Common myeloid progenitor, CD34-positive (primary cell): ENCODE results near the gene SPOP.
A peak's percentile ranks its signal among the peaks of the same experiment; 100 is the strongest.

Experiments used
- CTCF ChIA-PET: fragments of 350-600 bp; sonication (Branson Sonifier 250); formaldehyde crosslinking; loops from one replicate; lab custom pipeline; 2021; ENCODE audit warnings: antibody characterized with exemption; lab: Charles Lee
- POLR2A ChIA-PET: fragments of 350-600 bp; sonication (Branson Sonifier 250); formaldehyde crosslinking; loops from one replicate; lab custom pipeline; 2021; ENCODE audit warnings: antibody characterized with exemption; lab: Charles Lee
- DNase-seq, 3 donors: peaks; one replicate each; pipeline versions ENCODE4 v3.0.0 to v3.0.0-alpha.2; 2013
- H3K27ac ChIP-seq, 2 experiments: 1 replicate in 1 of 2; 2 replicates in 1 of 2; pipeline ENCODE4 v1.7.0; 2013; ENCODE audit warnings: inconsistent platforms in 2 of 2, low read length in 2 of 2, mild to moderate bottlenecking in 2 of 2, low read depth in 1 of 2, moderate library complexity in 1 of 2; ENCODE audit not compliant: severe bottlenecking in 2 of 2, insufficient read depth in 1 of 2, poor library complexity in 1 of 2
- H3K27me3 ChIP-seq, 5 experiments: replicated peaks in 2 of 5; 1 replicate in 3 of 5; 2 replicates in 2 of 5; pipeline versions ENCODE4 v1.6.1 to v1.7.0; 2013; ENCODE audit warnings: low read length in 4 of 5, mild to moderate bottlenecking in 2 of 5, moderate library complexity in 2 of 5, inconsistent platforms in 1 of 5; ENCODE audit not compliant: insufficient read depth in 5 of 5, control insufficient read depth in 4 of 5
- H3K36me3 ChIP-seq, 4 experiments: 1 replicate in 2 of 4; 2 replicates in 2 of 4; pipeline versions ENCODE4 v1.6.1 to v1.7.0; 2013; ENCODE audit warnings: low read length in 3 of 4, control low read depth in 1 of 4, mild to moderate bottlenecking in 1 of 4; ENCODE audit not compliant: control insufficient read depth in 4 of 4, insufficient read depth in 4 of 4
- H3K4me1 ChIP-seq, 4 experiments: 1 replicate in 3 of 4; 2 replicates in 1 of 4; pipeline versions ENCODE4 v1.6.1 to v1.7.1; 2013; ENCODE audit warnings: low read length in 3 of 4, mild to moderate bottlenecking in 3 of 4, control low read depth in 1 of 4, inconsistent platforms in 1 of 4, moderate library complexity in 1 of 4; ENCODE audit not compliant: control insufficient read depth in 4 of 4, insufficient read depth in 4 of 4; ENCODE audit errors: control extremely low read depth in 1 of 4
- H3K4me3 ChIP-seq, 7 experiments: 1 replicate in 4 of 7; 2 replicates in 3 of 7; pipeline versions ENCODE4 v1.5.1 to v1.7.0; 2013; ENCODE audit warnings: mild to moderate bottlenecking in 7 of 7, low read length in 6 of 7, moderate library complexity in 6 of 7, inconsistent platforms in 2 of 7, low read depth in 2 of 7, control low read depth in 1 of 7; ENCODE audit not compliant: insufficient read depth in 4 of 7, control insufficient read depth in 1 of 7; ENCODE audit errors: extremely low read depth in 1 of 7
- H3K9me3 ChIP-seq, 5 experiments: 1 replicate in 4 of 5; 2 replicates in 1 of 5; pipeline versions ENCODE4 v1.6.1 to v1.7.1; 2013; ENCODE audit warnings: low read length in 4 of 5, mild to moderate bottlenecking in 2 of 5, inconsistent platforms in 1 of 5, low read depth in 1 of 5, moderate library complexity in 1 of 5; ENCODE audit not compliant: control insufficient read depth in 4 of 5, insufficient read depth in 2 of 5; ENCODE audit errors: control extremely low read depth in 1 of 5
- WGBS: methylation state at CpG from one replicate; pipeline ENCODE4 v1.1.5; 2013; ENCODE audit not compliant: insufficient coverage; 5-methylcytosine and 5-hydroxymethylcytosine counted together

Gene SPOP

GRCh38 chr17:49616086-49616485, 61.8 kb downstream of the SPOP start:
- 86% methylated on average over 2 of the region's 3 CpGs for WGBS
- no peaks in the 10 kb centered on the region for H3K27me3 ChIP-seq
- peak in 1 of 3 donors; percentile 9 for DNase-seq
- H3K4me3 ChIP-seq = no peak overlapping the region
- no peaks in the 10 kb centered on the region for H3K9me3 ChIP-seq
- CTCF ChIA-PET = interaction anchor here (1.2 to 3.0 kb wide), 5 partner anchors 12 to 80 kb away, joined by 3 to 17 read pairs (median 6); no protein-coding TSS in a partner anchor
- peaks cover 0 to 7% (median 2%) of the 10 kb centered on the region in 4 experiments for H3K4me1 ChIP-seq
- POLR2A ChIA-PET = no interaction called here
- H3K27ac ChIP-seq = no peak overlapping the region
- H3K36me3 ChIP-seq = peaks cover 27 to 71% (median 51%) of the 10 kb centered on the region in 4 experiments

- Histone ChIP-seq H3K27ac (no peak overlapping the region), H3K4me3 (no peak overlapping the region), H3K4me1 (peaks cover 0 to 4% (median 2%) of the 10 kb centered on the region in 4 experiments), H3K9me3 (no peaks in the 10 kb centered on the region), H3K36me3 (peaks cover 28 to 71% (median 49%) of the 10 kb centered on the region in 4 experiments), H3K27me3 (no peaks in the 10 kb centered on the region)
- CTCF ChIA-PET = interaction anchor here (0.6 to 1.9 kb wide), 7 partner anchors 12 to 964 kb away, joined by 3 to 7 read pairs (median 4); no protein-coding TSS in a partner anchor
- no peak for DNase-seq
- WGBS = no CpG with 5 or more reads among the region's 1 CpG
- POLR2A ChIA-PET = interaction anchor here (0.5 to 1.2 kb wide), 2 partner anchors 52 to 88 kb away, joined by 3 read pairs; no protein-coding TSS in a partner anchor
These were observed 64.6 kb downstream of the SPOP start for GRCh38 chr17:49613182-49613800.

GRCh38 chr17:49612726-49613125, 65.2 kb downstream of the SPOP start:
- CTCF ChIA-PET = interaction anchor here (0.6 to 1.9 kb wide), 4 partner anchors 15 to 964 kb away, joined by 3 to 6 read pairs (median 4); no protein-coding TSS in a partner anchor
- no peak overlapping the region for H3K27ac ChIP-seq
- no peaks in the 10 kb centered on the region for H3K9me3 ChIP-seq
- peaks cover 0 to 3% (median 0%) of the 10 kb centered on the region in 4 experiments for H3K4me1 ChIP-seq
- POLR2A ChIA-PET = no interaction called here
- H3K27me3 ChIP-seq = no peaks in the 10 kb centered on the region
- H3K4me3 ChIP-seq = no peak overlapping the region
- DNase-seq = no peak
- WGBS = no CpG with 5 or more reads among the region's 1 CpG
- H3K36me3 ChIP-seq = peaks cover 30 to 71% (median 50%) of the 10 kb centered on the region in 4 experiments

GRCh38 chr17:49610883-49611584, 66.9 kb downstream of the SPOP start:
- Histone ChIP-seq H3K27ac (no peak overlapping the region), H3K9me3 (no peaks in the 10 kb centered on the region), H3K4me1 (no peaks in the 10 kb centered on the region), H3K36me3 (peaks cover 37 to 74% (median 48%) of the 10 kb centered on the region in 4 experiments), H3K4me3 (no peak overlapping the region), H3K27me3 (no peaks in the 10 kb centered on the region)
- DNase-seq = no peak
- CTCF ChIA-PET = interaction anchor here (1.0 to 1.2 kb wide), 2 partner anchors 10 to 17 kb away, joined by 4 read pairs; no protein-coding TSS in a partner anchor
- POLR2A ChIA-PET = no interaction called here
- 93% methylated on average over 4 of the region's 5 CpGs for WGBS

- ChIA-PET CTCF (interaction anchor here (3.6 kb wide), 1 partner anchor 11 kb away, joined by 17 read pairs; no protein-coding TSS in a partner anchor), POLR2A (no interaction called here)
- Histone ChIP-seq H3K27me3 (no peaks in the 10 kb centered on the region), H3K36me3 (peaks cover 41 to 88% (median 60%) of the 10 kb centered on the region in 4 experiments), H3K27ac (no peak overlapping the region), H3K4me3 (no peak overlapping the region), H3K9me3 (no peaks in the 10 kb centered on the region), H3K4me1 (peaks cover 0 to 13% (median 2%) of the 10 kb centered on the region in 4 experiments)
- DNase-seq = no peak
- WGBS = 98% methylated on average over 7 of the region's 7 CpGs
These were observed 73.5 kb downstream of the SPOP start for GRCh38 chr17:49604314-49604869.

- peak in 2 of 3 donors; percentile 15 to 26 for DNase-seq
- CTCF ChIA-PET = interaction anchor here (1.3 to 3.6 kb wide), 2 partner anchors 12 to 85 kb away, joined by 3 to 17 read pairs; no protein-coding TSS in a partner anchor
- WGBS = 80% methylated on average over 1 of the region's 2 CpGs
- H3K27me3 ChIP-seq = no peaks in the 10 kb centered on the region
- no peaks in the 10 kb centered on the region for H3K9me3 ChIP-seq
- POLR2A ChIA-PET = no interaction called here
- peaks cover 34 to 86% (median 60%) of the 10 kb centered on the region in 4 experiments for H3K36me3 ChIP-seq
- no peak overlapping the region for H3K4me3 ChIP-seq
- H3K27ac ChIP-seq = no peak overlapping the region
- peaks cover 0 to 13% (median 2%) of the 10 kb centered on the region in 4 experiments for H3K4me1 ChIP-seq
These were observed 74.2 kb downstream of the SPOP start for GRCh38 chr17:49603720-49604119.
